Tibial artery (tissue), 4 donors: ENCODE data around the gene CD58.

Experiments
- DNase-seq, 2 donors: peaks; one replicate each; pipeline ENCODE4 v3.0.0-alpha.2; 2019
- H3K27ac ChIP-seq, 2 donors: fragments of 200-600 bp; sonication (generic) in 1 of 2; 1 replicate in 1 of 2; 2 replicates in 1 of 2; pipeline ENCODE4 v1.5.1; 2018 to 2019; ENCODE audit warnings: mild to moderate bottlenecking in 1 of 2
- H3K27me3 ChIP-seq, 2 donors: fragments of 200-600 bp; sonication (generic) in 1 of 2; one replicate each; pipeline versions ENCODE4 v1.5.1 to v1.6.0; 2016 to 2019
- H3K36me3 ChIP-seq, 3 donors: fragments of 200-600 bp; sonication (generic) in 2 of 3; one replicate each; pipeline ENCODE4 v1.5.1; 2016 to 2019; ENCODE audit warnings: mild to moderate bottlenecking in 2 of 3
- H3K4me1 ChIP-seq, 4 donors: fragments of 200-600 bp; sonication (generic) in 2 of 4; 1 replicate in 3 of 4; 2 replicates in 1 of 4; pipeline ENCODE4 v1.5.1; 2016 to 2019
- H3K4me3 ChIP-seq, 2 donors: fragments of 200-600 bp; sonication (generic) in 1 of 2; 1 replicate in 1 of 2; 2 replicates in 1 of 2; pipeline ENCODE4 v1.5.1; 2018 to 2019; ENCODE audit warnings: mild to moderate bottlenecking in 2 of 2
- H3K9me3 ChIP-seq, 3 donors: fragments of 200-600 bp; sonication (generic) in 1 of 3; one replicate each; pipeline ENCODE4 v1.5.1; 2016 to 2019
- intact Hi-C: fragments of 100-400 bp; cut with DNase I; formaldehyde crosslinking; loops from one replicate; pipeline ENCODE4 v1.15.0; 2023; ENCODE audit warnings: low total_unique reads
- TF ChIP-seq, protein P1 (sequence below), 2 experiments: fragments of 200-600 bp in 1 of 2; fragments of 450-650 bp in 1 of 2; IDR thresholded peaks; one replicate each; pipeline ENCODE4 v1.5.1; 2017 to 2019; ENCODE audit warnings: antibody characterized with exemption in 2 of 2, mild to moderate bottlenecking in 1 of 2, moderate library complexity in 1 of 2

Gene CD58

DNA sequence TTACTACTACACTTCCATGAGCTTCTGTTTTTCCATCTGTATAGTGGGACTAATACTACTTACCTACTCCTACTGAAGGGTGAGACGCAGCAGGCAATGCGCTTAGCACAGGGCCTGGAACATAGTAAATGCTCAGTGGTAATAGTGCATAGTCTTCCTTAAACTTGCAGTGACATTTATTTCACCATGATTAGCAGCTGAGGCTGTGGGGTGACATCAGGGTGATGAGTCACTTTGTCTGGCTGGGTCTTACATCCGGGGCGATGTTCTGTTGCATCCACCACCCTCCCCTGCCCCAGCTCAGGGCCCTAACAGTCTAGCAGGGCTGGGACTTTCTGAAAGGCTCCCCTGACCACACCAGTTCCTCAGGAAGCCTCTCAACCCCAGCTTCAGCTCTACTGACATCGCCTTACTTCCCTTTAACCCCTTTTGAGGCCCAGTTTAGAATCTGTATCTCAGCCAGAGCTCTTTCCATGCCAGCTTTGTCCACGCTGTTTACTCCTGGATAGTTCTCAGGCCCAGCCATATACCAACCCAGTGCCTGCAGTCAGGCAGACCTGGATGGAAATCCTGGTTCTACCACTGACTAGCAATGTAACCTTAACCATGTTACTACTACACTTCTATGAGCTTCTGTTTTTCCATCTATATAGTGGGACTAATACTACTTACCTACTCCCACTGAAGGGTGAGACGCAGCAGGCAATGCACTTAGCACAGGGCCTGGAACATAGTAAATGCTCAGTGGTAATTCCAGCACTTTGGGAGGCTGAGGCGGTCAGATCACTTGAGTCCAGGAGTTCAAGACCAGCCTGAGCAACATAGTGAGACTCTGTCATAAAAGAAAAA lies 66.3 kb downstream of the CD58 start:
- no peak overlapping the region for H3K4me3 ChIP-seq
- H3K4me1 ChIP-seq = peaks cover 0 to 30% (median 22%) of the 10 kb centered on the region in 4 donors
- TF ChIP-seq, protein P1, sequence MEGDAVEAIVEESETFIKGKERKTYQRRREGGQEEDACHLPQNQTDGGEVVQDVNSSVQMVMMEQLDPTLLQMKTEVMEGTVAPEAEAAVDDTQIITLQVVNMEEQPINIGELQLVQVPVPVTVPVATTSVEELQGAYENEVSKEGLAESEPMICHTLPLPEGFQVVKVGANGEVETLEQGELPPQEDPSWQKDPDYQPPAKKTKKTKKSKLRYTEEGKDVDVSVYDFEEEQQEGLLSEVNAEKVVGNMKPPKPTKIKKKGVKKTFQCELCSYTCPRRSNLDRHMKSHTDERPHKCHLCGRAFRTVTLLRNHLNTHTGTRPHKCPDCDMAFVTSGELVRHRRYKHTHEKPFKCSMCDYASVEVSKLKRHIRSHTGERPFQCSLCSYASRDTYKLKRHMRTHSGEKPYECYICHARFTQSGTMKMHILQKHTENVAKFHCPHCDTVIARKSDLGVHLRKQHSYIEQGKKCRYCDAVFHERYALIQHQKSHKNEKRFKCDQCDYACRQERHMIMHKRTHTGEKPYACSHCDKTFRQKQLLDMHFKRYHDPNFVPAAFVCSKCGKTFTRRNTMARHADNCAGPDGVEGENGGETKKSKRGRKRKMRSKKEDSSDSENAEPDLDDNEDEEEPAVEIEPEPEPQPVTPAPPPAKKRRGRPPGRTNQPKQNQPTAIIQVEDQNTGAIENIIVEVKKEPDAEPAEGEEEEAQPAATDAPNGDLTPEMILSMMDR (IDR thresholded peaks at IDR 0.05) = no peak
- H3K27ac ChIP-seq = peak overlapping the region; percentile 30 to 53
- H3K36me3 ChIP-seq = no peaks in the 10 kb centered on the region
- H3K9me3 ChIP-seq = no peaks in the 10 kb centered on the region
- DNase-seq = peak; percentile 78 to 85
- intact Hi-C loops = loop anchor here (10.0 kb wide), 1 partner anchor 550 kb away; no protein-coding TSS in a partner anchor
- H3K27me3 ChIP-seq = no peaks in the 10 kb centered on the region

DNA sequence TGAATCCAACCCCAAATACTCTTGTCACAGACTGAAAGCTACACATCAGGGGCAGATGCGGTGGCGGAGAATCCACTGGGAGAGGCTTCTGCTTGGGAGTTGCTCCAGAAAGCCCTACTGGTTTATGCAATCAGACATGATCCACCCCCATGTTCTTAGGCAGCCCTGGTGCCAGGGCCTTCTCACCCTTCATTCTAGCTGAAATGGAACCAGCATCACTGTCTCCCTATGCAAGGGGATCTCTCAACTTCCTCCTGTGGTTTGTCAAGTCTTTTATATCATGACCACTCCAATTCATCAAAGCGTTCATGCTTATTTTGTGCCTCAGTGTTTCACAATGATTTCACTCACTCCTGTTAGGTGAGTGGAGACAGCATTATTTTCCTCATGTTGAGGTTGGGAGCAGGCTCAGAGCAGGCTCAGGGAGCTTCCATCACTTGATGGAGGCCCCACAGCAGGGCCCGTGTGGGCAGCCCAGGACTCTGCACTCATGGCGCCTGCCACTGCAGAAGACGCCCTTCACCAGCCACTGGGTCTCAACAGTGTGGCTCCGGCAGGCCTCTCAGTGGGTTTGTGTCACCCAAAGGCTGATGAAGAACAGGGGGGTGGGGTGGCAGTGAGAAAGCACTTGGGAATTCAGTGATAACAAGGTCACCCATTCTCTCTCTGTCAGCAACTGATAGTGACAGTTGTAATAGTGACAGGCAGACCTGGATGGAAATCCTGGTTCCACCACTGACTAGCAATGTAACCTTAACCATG lies 67.1 kb downstream of the CD58 start:
- no peak for DNase-seq
- Histone ChIP-seq H3K27ac (peak overlapping the region in 1 of 2 donors; percentile 17), H3K27me3 (no peaks in the 10 kb centered on the region), H3K4me3 (no peak overlapping the region), H3K36me3 (no peaks in the 10 kb centered on the region), H3K9me3 (no peaks in the 10 kb centered on the region), H3K4me1 (peaks cover 0 to 22% (median 15%) of the 10 kb centered on the region in 4 donors)
- intact Hi-C loops = loop anchor here (10.0 kb wide), 1 partner anchor 551 kb away; no protein-coding TSS in a partner anchor
- TF ChIP-seq, protein P1 (IDR thresholded peaks at IDR 0.05) = no peak

DNA sequence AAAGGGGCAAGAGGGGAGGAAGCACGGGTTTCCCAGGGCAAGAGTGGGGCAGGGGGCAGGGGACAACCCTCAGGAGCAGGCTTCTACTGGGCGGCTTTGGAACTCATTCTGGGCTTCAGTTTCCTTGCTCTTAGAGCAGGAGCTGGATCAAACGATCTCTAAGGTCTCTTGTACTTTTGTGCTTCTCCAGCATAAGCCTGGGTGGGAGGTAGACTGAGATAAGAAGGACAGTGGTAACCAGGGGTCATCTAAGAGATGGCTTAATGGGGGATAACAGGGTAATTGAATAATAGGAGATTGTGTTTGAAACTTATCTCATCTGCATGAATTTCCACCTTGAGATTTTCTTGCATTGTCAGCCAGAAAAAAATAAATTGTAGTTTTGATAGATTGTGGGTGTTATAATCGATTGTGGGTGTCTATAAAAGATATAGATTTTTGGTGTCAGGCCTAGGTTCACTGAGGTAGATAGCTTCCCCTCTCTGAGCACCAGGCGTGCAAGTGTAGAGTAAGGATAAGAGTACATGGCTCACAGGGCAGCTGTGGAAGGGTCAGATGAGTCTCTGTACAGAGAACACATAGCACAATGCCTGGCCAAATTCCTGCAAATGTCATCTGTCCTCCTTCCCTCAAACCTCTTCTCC lies 68.0 kb downstream of the CD58 start:
- TF ChIP-seq, protein P1 (IDR thresholded peaks at IDR 0.05) = no peak
- intact Hi-C loops = loop anchor here (10.0 kb wide), 1 partner anchor 552 kb away; no protein-coding TSS in a partner anchor
- Histone ChIP-seq H3K36me3 (no peaks in the 10 kb centered on the region), H3K9me3 (no peaks in the 10 kb centered on the region), H3K4me1 (peaks cover 0 to 13% (median 8%) of the 10 kb centered on the region in 4 donors), H3K4me3 (no peak overlapping the region), H3K27me3 (no peaks in the 10 kb centered on the region), H3K27ac (no peak overlapping the region)
- DNase-seq = no peak

DNA sequence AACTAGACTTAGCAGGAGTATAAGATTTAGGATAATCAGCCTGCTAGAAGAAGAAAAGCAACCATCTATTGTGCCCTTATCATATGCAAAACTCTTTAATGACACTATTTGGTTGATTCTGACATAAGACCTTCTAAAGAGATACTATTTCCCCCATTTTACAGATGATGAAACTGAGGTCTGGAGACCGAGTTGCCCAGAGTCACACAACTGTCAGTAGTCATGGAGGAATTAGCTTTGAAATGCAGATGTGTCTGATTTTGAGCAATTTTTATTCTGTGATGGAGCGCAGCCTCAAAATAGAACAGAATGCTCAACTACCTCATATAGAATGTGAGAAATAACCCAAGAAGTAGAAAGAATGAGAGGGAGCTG lies 69.0 kb downstream of the CD58 start:
- DNase-seq = no peak
- Histone ChIP-seq H3K4me3 (no peak overlapping the region), H3K27ac (no peak overlapping the region), H3K9me3 (no peaks in the 10 kb centered on the region), H3K27me3 (no peaks in the 10 kb centered on the region), H3K36me3 (no peaks in the 10 kb centered on the region), H3K4me1 (peaks cover 0 to 12% (median 8%) of the 10 kb centered on the region in 4 donors)
- TF ChIP-seq, protein P1 (IDR thresholded peaks at IDR 0.05) = no peak
- intact Hi-C loops = loop anchor here (10.0 kb wide), 1 partner anchor 553 kb away; no protein-coding TSS in a partner anchor

DNA sequence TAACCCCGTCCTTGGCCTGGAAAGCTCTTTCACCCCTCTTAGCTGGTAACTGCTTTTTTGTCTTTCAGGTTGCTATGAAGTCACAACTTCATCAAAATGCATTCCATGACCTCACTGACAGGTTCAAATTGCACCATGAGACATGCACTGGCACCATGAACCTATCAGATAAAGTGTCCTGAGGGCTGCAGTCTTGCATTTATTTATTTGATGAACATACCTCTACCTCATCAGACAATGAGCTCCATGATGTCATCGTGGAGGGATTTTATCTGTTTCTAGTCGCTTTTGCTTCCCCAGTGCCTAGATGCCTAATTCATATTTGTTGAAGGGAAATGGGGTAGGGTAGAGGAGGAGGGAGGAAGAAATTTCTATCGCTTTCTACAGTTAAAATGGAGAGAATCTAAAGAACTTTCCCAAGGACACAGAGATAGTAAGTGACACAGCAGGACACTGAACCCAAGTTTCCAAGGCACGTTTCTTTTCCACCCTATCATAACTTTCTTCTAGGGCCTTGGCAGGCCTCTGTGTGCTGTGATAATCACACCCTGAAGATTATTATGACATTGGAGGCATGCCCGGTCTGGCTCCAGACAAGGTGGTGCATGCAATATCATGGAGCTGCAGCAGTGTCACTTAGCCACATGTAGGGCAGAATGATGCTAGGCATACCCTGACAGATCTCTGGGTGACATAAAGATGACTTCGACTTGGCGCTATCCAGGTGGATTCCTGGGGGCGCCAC lies 69.5 kb downstream of the CD58 start:
- no peaks in the 10 kb centered on the region for H3K36me3 ChIP-seq
- no peak for DNase-seq
- H3K27me3 ChIP-seq = no peaks in the 10 kb centered on the region
- intact Hi-C loops = loop anchor here (10.0 kb wide), 1 partner anchor 554 kb away; no protein-coding TSS in a partner anchor
- no peaks in the 10 kb centered on the region for H3K9me3 ChIP-seq
- peaks cover 0 to 12% (median 8%) of the 10 kb centered on the region in 4 donors for H3K4me1 ChIP-seq
- H3K4me3 ChIP-seq = no peak overlapping the region
- TF ChIP-seq, protein P1 (IDR thresholded peaks at IDR 0.05) = no peak
- no peak overlapping the region for H3K27ac ChIP-seq
